Measurements from ENCODE around the gene IFT122.

DNA sequence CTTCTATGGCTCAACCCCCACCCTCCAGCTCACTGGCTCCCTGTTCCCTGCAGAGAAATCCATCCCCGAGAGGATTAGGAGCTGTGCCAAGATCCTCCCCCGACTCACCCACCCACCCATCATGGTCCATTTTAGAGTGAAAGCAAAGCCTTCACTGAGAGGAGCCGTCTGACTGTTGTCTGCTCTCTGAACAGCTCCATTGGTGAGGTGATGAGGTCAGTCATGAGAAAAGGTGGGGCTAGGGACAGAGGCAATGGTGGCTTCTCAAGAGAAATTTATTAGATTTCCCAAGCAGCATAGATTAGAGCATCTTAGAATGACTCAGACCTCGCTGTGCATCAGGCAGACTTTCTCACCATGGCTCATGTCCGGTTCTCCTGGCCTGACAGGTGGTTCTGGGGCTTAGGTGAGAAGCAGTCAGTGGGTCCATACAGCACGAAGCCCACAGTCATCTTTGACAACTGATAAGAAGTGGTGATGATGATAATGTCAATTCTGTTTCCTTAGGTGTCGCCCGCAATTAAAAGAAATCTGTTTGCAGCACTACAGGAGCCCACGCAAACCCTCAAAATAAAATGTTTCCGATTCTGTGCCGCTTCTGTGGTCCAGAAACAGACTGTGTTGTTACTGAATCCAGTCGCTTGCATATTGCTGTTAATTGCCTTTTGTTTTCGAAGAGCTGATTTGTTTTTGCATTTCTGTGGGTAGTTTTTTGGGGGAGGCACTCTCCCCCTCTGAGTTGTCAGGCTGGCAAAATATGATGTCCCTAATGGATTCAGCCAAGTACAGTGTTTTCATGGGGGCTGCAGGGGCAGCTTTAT, 63.7 kb downstream of the IFT122 start:
- TF ChIP-seq, protein P1, sequence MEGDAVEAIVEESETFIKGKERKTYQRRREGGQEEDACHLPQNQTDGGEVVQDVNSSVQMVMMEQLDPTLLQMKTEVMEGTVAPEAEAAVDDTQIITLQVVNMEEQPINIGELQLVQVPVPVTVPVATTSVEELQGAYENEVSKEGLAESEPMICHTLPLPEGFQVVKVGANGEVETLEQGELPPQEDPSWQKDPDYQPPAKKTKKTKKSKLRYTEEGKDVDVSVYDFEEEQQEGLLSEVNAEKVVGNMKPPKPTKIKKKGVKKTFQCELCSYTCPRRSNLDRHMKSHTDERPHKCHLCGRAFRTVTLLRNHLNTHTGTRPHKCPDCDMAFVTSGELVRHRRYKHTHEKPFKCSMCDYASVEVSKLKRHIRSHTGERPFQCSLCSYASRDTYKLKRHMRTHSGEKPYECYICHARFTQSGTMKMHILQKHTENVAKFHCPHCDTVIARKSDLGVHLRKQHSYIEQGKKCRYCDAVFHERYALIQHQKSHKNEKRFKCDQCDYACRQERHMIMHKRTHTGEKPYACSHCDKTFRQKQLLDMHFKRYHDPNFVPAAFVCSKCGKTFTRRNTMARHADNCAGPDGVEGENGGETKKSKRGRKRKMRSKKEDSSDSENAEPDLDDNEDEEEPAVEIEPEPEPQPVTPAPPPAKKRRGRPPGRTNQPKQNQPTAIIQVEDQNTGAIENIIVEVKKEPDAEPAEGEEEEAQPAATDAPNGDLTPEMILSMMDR (IDR thresholded peaks at IDR 0.05) = no peak
- TF ChIP-seq POLR2AphosphoS5 (IDR thresholded peaks at IDR 0.05) = no peak
- TF ChIP-seq POLR2A (IDR thresholded peaks at IDR 0.05) = no peak

Data from upper lobe of left lung (tissue), 4 donors.